Measurements from ENCODE around the gene UBE2B. TPM values are rescaled to one million over a fixed set of nuclear protein-coding genes. Genes with fewer than 3 reads are reported as not detected.
"Not testable (repeated sequence)": the region's sequence is repeated elsewhere in the genome, so short reads cannot be mapped to it uniquely, and the experiment has no call there.

UBE2B gene
- polyA plus RNA-seq, 3 donors, result 30.6 to 68.6 (median 43.4) TPM

DNA sequence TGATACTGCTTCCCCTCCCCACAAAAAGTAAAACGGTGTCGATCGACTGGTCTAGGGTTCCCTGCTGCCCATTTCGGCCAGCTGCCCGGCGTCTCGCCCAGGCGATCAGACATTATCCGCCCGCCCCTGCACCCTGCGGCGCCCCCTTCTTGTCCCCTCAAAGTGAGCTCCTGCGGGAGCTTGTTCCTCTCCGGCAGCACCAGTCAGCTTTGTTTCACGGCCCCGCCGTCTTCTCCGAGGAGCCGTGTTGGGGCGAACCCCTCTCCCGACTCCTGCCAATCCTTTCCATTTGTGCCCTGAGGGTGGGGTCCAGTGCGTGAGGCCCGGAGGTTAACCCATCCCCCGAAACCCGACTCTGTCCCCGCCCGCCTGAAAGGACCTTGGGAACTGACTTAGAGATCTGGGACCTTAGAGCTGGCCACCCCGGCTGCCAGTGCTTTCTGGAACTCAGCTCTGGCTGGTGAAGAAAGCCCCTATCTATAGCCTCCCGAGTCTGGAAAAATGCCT, 518 bp downstream of the UBE2B start:
- 0% methylated on average over 18 of the region's 29 CpGs for WGBS (ENCODE audit: insufficient coverage)
- Histone ChIP-seq H3K4me1 (ENCODE audit: control insufficient read depth in 1 of 2, insufficient read depth in 2 of 2, low read length in 2 of 2) (peaks cover 22 to 24% of the 10 kb centered on the region in 2 donors), H3K79me2 (ENCODE audit: insufficient read depth, low read length) (peaks cover 54% of the 10 kb centered on the region), H3K27ac (ENCODE audit: low read depth in 1 of 2, low read length in 2 of 2) (peak overlapping the region; percentile 98 to 99), H3K9me3 (replicated peaks in 1 of 2; ENCODE audit: control insufficient read depth in 1 of 2, insufficient read depth in 1 of 2, low read length in 2 of 2) (peaks cover 0 to 3% of the 10 kb centered on the region in 2 donors), H4K20me1 (ENCODE audit: insufficient read depth, low read length) (peaks cover 48% of the 10 kb centered on the region), H2AFZ (ENCODE audit: insufficient read depth, low read depth, low read length, poor library complexity, severe bottlenecking) (peak overlapping the region; percentile 85), H3K27me3 (ENCODE audit: control insufficient read depth in 2 of 2, insufficient read depth in 2 of 2, low read length in 2 of 2) (no peaks in the 10 kb centered on the region), H3K4me2 (replicated peaks; ENCODE audit: extremely low read depth, low read length, poor library complexity, severe bottlenecking) (peak overlapping the region; percentile 86), H3K36me3 (replicated peaks in 1 of 2; ENCODE audit: control insufficient read depth in 1 of 2, insufficient read depth in 2 of 2, low read length in 2 of 2) (peaks cover 20 to 28% of the 10 kb centered on the region in 2 donors), H3K9ac (ENCODE audit: insufficient read depth, low read length, poor library complexity, severe bottlenecking) (peak overlapping the region; percentile 98), H3K4me3 (replicated peaks in 1 of 3; ENCODE audit: low read depth in 2 of 3, low read length in 3 of 3) (peak overlapping the region; percentile 80 to 100 (median 95))
- peaks cover 36% of the 10 kb centered on the region for H3K4me1 Mint-ChIP-seq
- peaks cover 0 to 3% (median 3%) of the 10 kb centered on the region in 3 donors for H3K27me3 Mint-ChIP-seq (ENCODE audit: low read depth in 3 of 3)
- TF ChIP-seq, protein P1, sequence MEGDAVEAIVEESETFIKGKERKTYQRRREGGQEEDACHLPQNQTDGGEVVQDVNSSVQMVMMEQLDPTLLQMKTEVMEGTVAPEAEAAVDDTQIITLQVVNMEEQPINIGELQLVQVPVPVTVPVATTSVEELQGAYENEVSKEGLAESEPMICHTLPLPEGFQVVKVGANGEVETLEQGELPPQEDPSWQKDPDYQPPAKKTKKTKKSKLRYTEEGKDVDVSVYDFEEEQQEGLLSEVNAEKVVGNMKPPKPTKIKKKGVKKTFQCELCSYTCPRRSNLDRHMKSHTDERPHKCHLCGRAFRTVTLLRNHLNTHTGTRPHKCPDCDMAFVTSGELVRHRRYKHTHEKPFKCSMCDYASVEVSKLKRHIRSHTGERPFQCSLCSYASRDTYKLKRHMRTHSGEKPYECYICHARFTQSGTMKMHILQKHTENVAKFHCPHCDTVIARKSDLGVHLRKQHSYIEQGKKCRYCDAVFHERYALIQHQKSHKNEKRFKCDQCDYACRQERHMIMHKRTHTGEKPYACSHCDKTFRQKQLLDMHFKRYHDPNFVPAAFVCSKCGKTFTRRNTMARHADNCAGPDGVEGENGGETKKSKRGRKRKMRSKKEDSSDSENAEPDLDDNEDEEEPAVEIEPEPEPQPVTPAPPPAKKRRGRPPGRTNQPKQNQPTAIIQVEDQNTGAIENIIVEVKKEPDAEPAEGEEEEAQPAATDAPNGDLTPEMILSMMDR (IDR thresholded peaks at IDR 0.05), result no peak
- peak overlapping the region; percentile 95 to 98 for H3K4me3 Mint-ChIP-seq
- peak; percentile 11 to 29 (median 26) for DNase-seq
- H3K9me3 Mint-ChIP-seq, result peaks cover 0 to 8% (median 5%) of the 10 kb centered on the region in 7 donors
- H3K27ac Mint-ChIP-seq, result peak overlapping the region; percentile 98 to 100 (median 99)
- intact Hi-C loops (cut with micrococcal nuclease), result loop anchor here (2.0 to 10.0 kb wide), 6 partner anchors 67 to 1317 kb away; partner anchors contain the start of genes JADE2 (in 2 of the 2), PPP2CA (in 2 of the 2) and HSPA4 (in 1 of the 2)
- peaks cover 16 to 25% of the 10 kb centered on the region in 2 donors for H3K36me3 Mint-ChIP-seq

DNA sequence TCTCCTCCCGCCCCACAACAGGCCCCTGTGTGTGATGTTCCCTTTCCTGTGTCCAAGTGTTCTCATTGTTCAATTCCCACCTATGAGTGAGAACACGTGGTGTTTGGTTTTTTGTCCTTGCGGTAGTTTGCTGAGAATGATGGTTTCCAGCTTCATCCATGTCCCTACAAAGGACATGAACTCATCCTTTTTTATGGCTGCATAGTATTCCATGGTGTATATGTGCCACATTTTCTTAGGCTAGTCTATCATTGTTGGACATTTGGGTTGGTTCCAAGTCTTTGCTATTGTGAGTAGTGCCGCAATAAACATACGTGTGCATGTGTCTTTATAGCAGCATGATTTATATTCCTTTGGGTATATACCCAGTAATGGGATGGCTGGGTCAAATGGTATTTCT, 2.3 kb downstream of the UBE2B start:
- Histone ChIP-seq H3K79me2 (ENCODE audit: insufficient read depth, low read length) (peaks cover 68% of the 10 kb centered on the region), H4K20me1 (ENCODE audit: insufficient read depth, low read length) (peaks cover 65% of the 10 kb centered on the region), H3K36me3 (replicated peaks in 1 of 2; ENCODE audit: control insufficient read depth in 1 of 2, insufficient read depth in 2 of 2, low read length in 2 of 2) (peaks cover 37 to 44% of the 10 kb centered on the region in 2 donors), H3K4me1 (ENCODE audit: control insufficient read depth in 1 of 2, insufficient read depth in 2 of 2, low read length in 2 of 2) (peaks cover 18 to 19% of the 10 kb centered on the region in 2 donors)
- H3K9me3 ChIP-seq (replicated peaks in 1 of 2; ENCODE audit: control insufficient read depth in 1 of 2, insufficient read depth in 1 of 2, low read length in 2 of 2); H3K27me3 ChIP-seq (ENCODE audit: control insufficient read depth in 2 of 2, insufficient read depth in 2 of 2, low read length in 2 of 2); H3K27ac ChIP-seq (ENCODE audit: low read depth in 1 of 2, low read length in 2 of 2); DNase-seq; H3K4me3 Mint-ChIP-seq; H2AFZ ChIP-seq (ENCODE audit: insufficient read depth, low read depth, low read length, poor library complexity, severe bottlenecking); H3K27me3 Mint-ChIP-seq (ENCODE audit: low read depth in 3 of 3); H3K4me2 ChIP-seq (replicated peaks; ENCODE audit: extremely low read depth, low read length, poor library complexity, severe bottlenecking); H3K9me3 Mint-ChIP-seq; H3K9ac ChIP-seq (ENCODE audit: insufficient read depth, low read length, poor library complexity, severe bottlenecking); H3K27ac Mint-ChIP-seq; H3K4me3 ChIP-seq (replicated peaks in 1 of 3; ENCODE audit: low read depth in 2 of 3, low read length in 3 of 3): not testable (repeated sequence)
- peaks cover 25 to 42% of the 10 kb centered on the region in 2 donors for H3K36me3 Mint-ChIP-seq
- no CpG with 5 or more reads among the region's 5 CpGs for WGBS (ENCODE audit: insufficient coverage)
- peaks cover 29% of the 10 kb centered on the region for H3K4me1 Mint-ChIP-seq
- intact Hi-C loops (cut with micrococcal nuclease), result loop anchor here (5.0 to 10.0 kb wide), 5 partner anchors 69 to 1319 kb away; partner anchors contain the start of genes JADE2 (in 2 of the 2), HSPA4 (in 1 of the 2) and PPP2CA (in 1 of the 2)
